ENCODE data around the gene QSOX1. TPM values are rescaled to one million over a fixed set of nuclear protein-coding genes. Genes with fewer than 3 reads are reported as not detected.

Gene QSOX1
- total and polyA plus RNA-seq, 9 of the 15 experiments (the other 6 are each of a cell fraction or from before 2014, with no cell fraction given): 4.0 to 53.1 (median 15.0) TPM

- TF ChIP-seq CHD4 (IDR thresholded peaks at IDR 0.05; ENCODE audit: insufficient read depth, insufficient replicate concordance, low read depth, low read length, poor library complexity, severe bottlenecking): peak; percentile 49
- TF ChIP-seq TARDBP (IDR thresholded peaks at IDR 0.05): no peak
- no peak for TF ChIP-seq ZNF444 (CRISPR knock-in tag; IDR thresholded peaks at IDR 0.05)
- no peak for TF ChIP-seq ADNP (tag; IDR thresholded peaks at IDR 0.05)
- TF ChIP-seq, protein P1, sequence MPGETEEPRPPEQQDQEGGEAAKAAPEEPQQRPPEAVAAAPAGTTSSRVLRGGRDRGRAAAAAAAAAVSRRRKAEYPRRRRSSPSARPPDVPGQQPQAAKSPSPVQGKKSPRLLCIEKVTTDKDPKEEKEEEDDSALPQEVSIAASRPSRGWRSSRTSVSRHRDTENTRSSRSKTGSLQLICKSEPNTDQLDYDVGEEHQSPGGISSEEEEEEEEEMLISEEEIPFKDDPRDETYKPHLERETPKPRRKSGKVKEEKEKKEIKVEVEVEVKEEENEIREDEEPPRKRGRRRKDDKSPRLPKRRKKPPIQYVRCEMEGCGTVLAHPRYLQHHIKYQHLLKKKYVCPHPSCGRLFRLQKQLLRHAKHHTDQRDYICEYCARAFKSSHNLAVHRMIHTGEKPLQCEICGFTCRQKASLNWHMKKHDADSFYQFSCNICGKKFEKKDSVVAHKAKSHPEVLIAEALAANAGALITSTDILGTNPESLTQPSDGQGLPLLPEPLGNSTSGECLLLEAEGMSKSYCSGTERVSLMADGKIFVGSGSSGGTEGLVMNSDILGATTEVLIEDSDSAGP (CRISPR knock-in tag; IDR thresholded peaks at IDR 0.05): 0 out of 2 replicates have a peak, but pooled peaks have one; percentile 7
- no peak for TF ChIP-seq XRCC4 (IDR thresholded peaks at IDR 0.05; ENCODE audit: extremely low read depth, insufficient read depth, insufficient read length)
- 0 out of 2 replicates have a peak, but pooled peaks have one; percentile 9 for TF ChIP-seq E2F5 (CRISPR knock-in tag; IDR thresholded peaks at IDR 0.05)
- TF ChIP-seq FOSL1 (tag; conservative IDR thresholded peaks at IDR 0.05): no peak
- peak; percentile 57; the same call in 1 of the 2 replicates for TF ChIP-seq ELF4 (CRISPR knock-in tag; IDR thresholded peaks at IDR 0.05)
- TF ChIP-seq MCM7 (IDR thresholded peaks at IDR 0.05): no peak
- peak; percentile 14; the same call in 1 of the 2 replicates for TF ChIP-seq STAG1 (CRISPR knock-in tag; IDR thresholded peaks at IDR 0.05; ENCODE audit: borderline replicate concordance)
- no peak for TF ChIP-seq PPARD (CRISPR knock-in tag; IDR thresholded peaks at IDR 0.05)
- TF ChIP-seq PBX2 (CRISPR knock-in tag; IDR thresholded peaks at IDR 0.05; ENCODE audit: low read depth): no peak
- no peak for TF ChIP-seq PBX2 (tag; conservative IDR thresholded peaks at IDR 0.05; ENCODE audit: low read depth)
- no peak for TF ChIP-seq BRCA1 (IDR thresholded peaks at IDR 0.05)
- TF ChIP-seq BRCA1 (CRISPR knock-in tag; IDR thresholded peaks at IDR 0.05): 0 out of 2 replicates have a peak, but pooled peaks have one; percentile 41
- TF ChIP-seq SAFB2 (IDR thresholded peaks at IDR 0.05; ENCODE audit: borderline replicate concordance, low read depth, low read length, severe bottlenecking): no peak
- TF ChIP-seq USF1 (CRISPR knock-in tag; IDR thresholded peaks at IDR 0.05): no peak
- no peak for TF ChIP-seq TFE3 (CRISPR knock-in tag; IDR thresholded peaks at IDR 0.05)
- TF ChIP-seq GABPB1 (CRISPR knock-in tag; IDR thresholded peaks at IDR 0.05): peak; percentile 35; the same call in 1 of the 2 replicates
- TF ChIP-seq MEIS2 (IDR thresholded peaks at IDR 0.05; ENCODE audit: partially characterized antibody): no peak
Observed at GRCh38 chr1:180155182-180155682, 563 bp downstream of the QSOX1 start (continued).

Data from K562 (cell line).